K562 (cell line): ENCODE measurements around the gene TXNRD1. TPM values are rescaled to one million over a fixed set of nuclear protein-coding genes. Genes with fewer than 3 reads are reported as not detected.

Source experiments
- ATAC-seq: fragments of 200-7000 bp; cut with Tn5 transposase; 3 replicates; pipeline ENCODE4 v1.9.1; 2020; ENCODE audit warnings: moderate library complexity
- BruUV-seq: library from RNA; stranded (reverse); fragments of 400-500 nt; replicated peaks from 2 replicates; lab custom pipeline; 2021; lab: Mats Ljungman, UMichigan
- CTCF ChIA-PET: fragments of 300-600 bp; formaldehyde crosslinking; extraction: SDS; loops from one replicate; lab custom pipeline; 2021; ENCODE audit warnings: low intra/inter-chr PET ratio; lab: Yijun Ruan, JAX
- POLR2A ChIA-PET: fragments of 300-600, 350-650 bp; sonication (Branson Sonifier 250); formaldehyde crosslinking; extraction: SDS; loops from one replicate; lab custom pipeline; 2021; ENCODE audit warnings: antibody characterized with exemption, inconsistent platforms; lab: Yijun Ruan, JAX
- DNase-seq, 4 experiments: peaks; one replicate each; pipeline versions ENCODE4 v3.0.0 to v3.0.0-alpha.2; 2011 to 2018; ENCODE audit warnings: low spot score in 3 of 4, mixed read lengths in 3 of 4; ENCODE audit errors: extremely low read depth in 1 of 4
- FAIRE-seq: peaks from 2 replicates; lab custom pipeline; 2011; peaks lifted over from hg19 to GRCh38; lab: Jason Lieb, UNC
- H2AFZ ChIP-seq: 2 replicates; pipeline ENCODE4 v1.6.0; 2011; ENCODE audit warnings: low read depth, low read length, control low read depth, inconsistent platforms
- H3K27ac ChIP-seq: fragments of 200-600 bp; 3 replicates; pipeline ENCODE4 v1.8.0; 2011; ENCODE audit warnings: low read depth, mild to moderate bottlenecking, control low read depth, inconsistent platforms, low read length, moderate library complexity, mixed read lengths; ENCODE audit errors: extremely low read depth
- H3K27me3 ChIP-seq, 2 experiments: fragments of 300-600 bp in 1 of 2; 2 replicates in 1 of 2; 3 replicates in 1 of 2; pipeline versions ENCODE4 v1.6.0 to v1.8.0; 2011; ENCODE audit warnings: inconsistent platforms in 2 of 2, low read length in 2 of 2, mild to moderate bottlenecking in 1 of 2, mixed read lengths in 1 of 2, moderate library complexity in 1 of 2; ENCODE audit not compliant: control insufficient read depth in 2 of 2, insufficient read depth in 2 of 2
- H3K36me3 ChIP-seq: fragments of 300-600 bp; 3 replicates; pipeline ENCODE4 v1.8.0; 2011; ENCODE audit warnings: mild to moderate bottlenecking, low read length, inconsistent platforms; ENCODE audit not compliant: control insufficient read depth, insufficient read depth
- H3K4me1 ChIP-seq, 2 experiments: fragments of 200-600 bp in 1 of 2; replicated peaks in 1 of 2; 2 replicates in 1 of 2; 3 replicates in 1 of 2; pipeline versions ENCODE4 v1.5.1 to v1.8.0; 2011; ENCODE audit warnings: inconsistent platforms in 2 of 2, low read length in 2 of 2, mild to moderate bottlenecking in 1 of 2, mixed read lengths in 1 of 2, moderate library complexity in 1 of 2; ENCODE audit not compliant: control insufficient read depth in 2 of 2, insufficient read depth in 2 of 2
- H3K4me2 ChIP-seq: 2 replicates; pipeline ENCODE4 v1.6.1; 2011; ENCODE audit warnings: low read length, control low read depth, inconsistent platforms, mixed read lengths; ENCODE audit not compliant: insufficient read depth
- H3K4me3 ChIP-seq: fragments of 200-600 bp; sonication (generic), shearing (Covaris generic); 2 replicates; pipeline ENCODE4 v1.5.1; 2016; ENCODE audit warnings: control low read depth, inconsistent platforms
- H3K79me2 ChIP-seq: fragments of 200-600 bp; 3 replicates; pipeline ENCODE4 v1.8.0; 2011; ENCODE audit warnings: low read length, inconsistent platforms; ENCODE audit not compliant: control insufficient read depth, insufficient read depth
- H3K9ac ChIP-seq, 2 experiments: 2 replicates each; pipeline versions ENCODE4 v1.6.0 to v1.6.1; 2011; ENCODE audit warnings: low read depth in 2 of 2, low read length in 2 of 2, control low read depth in 1 of 2, inconsistent platforms in 1 of 2, mild to moderate bottlenecking in 1 of 2, mixed read lengths in 1 of 2; ENCODE audit not compliant: insufficient read depth in 1 of 2
- H3K9me1 ChIP-seq: one replicate; pipeline ENCODE4 v1.6.0; 2011; ENCODE audit warnings: inconsistent platforms, mild to moderate bottlenecking, low read length, moderate library complexity; ENCODE audit not compliant: control insufficient read depth, insufficient read depth
- H3K9me3 ChIP-seq: replicated peaks from 2 replicates; pipeline ENCODE4 v1.5.1; 2011; ENCODE audit warnings: low read depth, low read length, inconsistent platforms; ENCODE audit not compliant: control insufficient read depth, insufficient read depth
- H4K20me1 ChIP-seq: replicated peaks from 2 replicates; pipeline ENCODE4 v1.6.1; 2011; ENCODE audit warnings: low read length, inconsistent platforms, mixed read lengths; ENCODE audit not compliant: control insufficient read depth, insufficient read depth
- ILK ChIP-seq: fragments of 450-650 bp; IDR thresholded peaks from 2 replicates; pipeline ENCODE4 v1.6.1; 2016; ENCODE audit warnings: missing genetic modification characterization, low read depth, mild to moderate bottlenecking, missing compliant biosample characterization, moderate library complexity, borderline replicate concordance
- MYNN ChIP-seq, 2 experiments: sonication (generic); formaldehyde crosslinking in 1 of 2; IDR thresholded peaks; 2 replicates each; pipeline versions ENCODE4 v1.5.0 to v1.6.1; 2016 to 2020; ENCODE audit warnings: antibody characterized with exemption in 1 of 2, missing genetic modification reagents in 1 of 2
- PHF8 ChIP-seq: fragments of 200-600 bp; sonication (generic); IDR thresholded peaks from 2 replicates; pipeline ENCODE4 v1.6.1; 2012; ENCODE audit warnings: mixed run types, mild to moderate bottlenecking, inconsistent platforms, low read length, moderate library complexity, borderline replicate concordance
- PML ChIP-seq: IDR thresholded peaks from 2 replicates; pipeline ENCODE4 v1.6.1; 2012; ENCODE audit warnings: low read length, inconsistent platforms
- POLR2A ChIP-seq: fragments of 450-650 bp; conservative IDR thresholded peaks from 2 replicates; pipeline ENCODE4 v1.6.1; 2016
- POLR2AphosphoS2 ChIP-seq: IDR thresholded peaks from 2 replicates; pipeline ENCODE4 v1.6.1; 2012; ENCODE audit warnings: low read length, improper control_type of control experiment
- POLR2B ChIP-seq: fragments of 450-650 bp; IDR thresholded peaks from 2 replicates; pipeline ENCODE4 v1.6.1; 2018; ENCODE audit warnings: low read depth; ENCODE audit not compliant: partially characterized antibody
- STAT5B ChIP-seq: fragments of 250-450 bp; sonication (Bioruptor Pico); IDR thresholded peaks from 2 replicates; pipeline ENCODE4 v1.8.0; 2021; ENCODE audit warnings: mild to moderate bottlenecking, inconsistent platforms
- ZC3H11A ChIP-seq: IDR thresholded peaks from 2 replicates; pipeline ENCODE4 v1.6.1; 2012; ENCODE audit warnings: low read depth, low read length, improper control_type of control experiment
- ZNF124 ChIP-seq: sonication (generic); formaldehyde crosslinking; IDR thresholded peaks from 2 replicates; pipeline ENCODE4 v1.8.1; 2022; ENCODE audit warnings: missing genetic modification reagents
- ZNF140 ChIP-seq: fragments of 250-450 bp; sonication (Bioruptor Pico); IDR thresholded peaks from 2 replicates; pipeline ENCODE4 v1.8.0; 2021; ENCODE audit warnings: moderate library complexity, mild to moderate bottlenecking, inconsistent platforms
- ZNF277 ChIP-seq: fragments of 250-450 bp; sonication (Bioruptor Pico); IDR thresholded peaks from 2 replicates; pipeline ENCODE4 v1.8.0; 2022; ENCODE audit warnings: inconsistent platforms, mild to moderate bottlenecking, moderate library complexity, borderline replicate concordance
- WGBS: fragments of 100-300 bp; shearing (Covaris generic); methylation state at CpG from one replicate; pipeline ENCODE4 v1.1.6; 2016; ENCODE audit warnings: low coverage, mixed read lengths; ENCODE audit not compliant: insufficient coverage; ENCODE audit errors: missing lambda C conversion rate; 5-methylcytosine and 5-hydroxymethylcytosine counted together
- in situ Hi-C: fragments of 300-500 bp; cut with MboI; formaldehyde crosslinking; loops from 4 replicates; pipeline ENCODE4 v1.15.0; 2018; ENCODE audit warnings: inconsistent platforms, mixed read lengths
- intact Hi-C: fragments of 100-400 bp; cut with micrococcal nuclease; formaldehyde crosslinking; loops from 2 replicates; pipeline ENCODE4 v1.14.2; 2022
- polyA plus RNA-seq, 8 experiments: library from polyadenylated mRNA; depleted of rRNA in 4 of 8; stranded (reverse) in 5 of 8; unstranded in 3 of 8; fragments of >200 nt; fragmentation: Nextera tagmentation in 2 of 8; fragmentation: Illumina TruSeq in 1 of 8; extraction: Ambion mirVana in 2 of 8; extraction: Trizol in 1 of 8; gene quantifications; 2 replicates each; pipeline versions ENCODE4 v1.2.1 to v1.2.3, GENCODE V29; 2011 to 2014; ENCODE audit warnings: inconsistent platforms in 1 of 8, missing spikeins in 1 of 8
- total RNA-seq, 7 experiments: library from RNA; depleted of rRNA in 6 of 7; stranded (reverse); fragments of >200 nt in 6 of 7; fragmentation: Illumina TruSeq in 2 of 7; extraction: Trizol in 2 of 7; gene quantifications; 2 replicates each; pipeline versions ENCODE4 v1.2.1 to v1.2.3, GENCODE V29; 2011 to 2021; ENCODE audit warnings: low replicate concordance in 1 of 7

Gene TXNRD1
- total and polyA plus RNA-seq, 9 of the 15 experiments (the other 6 are each of a cell fraction or from before 2014, with no cell fraction given): 107 to 189 (median 146) TPM

- no peak for DNase-seq
- in situ Hi-C loops: loop anchor here (10.0 to 25.0 kb wide), 2 partner anchors 457 to 1036 kb away; no protein-coding TSS in a partner anchor
- TF ChIP-seq ZNF124: no peak
- no peak for TF ChIP-seq ILK (tag)
- 0 out of 2 replicates have a peak, but pooled peaks have one; percentile 23 for TF ChIP-seq MYNN (IDR thresholded peaks at IDR 0.05)
- no peak for TF ChIP-seq MYNN (CRISPR knock-in tag; IDR thresholded peaks at IDR 0.05)
- TF ChIP-seq PHF8: no peak
- TF ChIP-seq POLR2AphosphoS2: peak; percentile 47; the same call in 1 of the 2 replicates
- no peak for TF ChIP-seq ZNF277 (CRISPR knock-in tag)
- no peak for TF ChIP-seq ZC3H11A
- peak; percentile 19; the same call in 1 of the 2 replicates for TF ChIP-seq PML
- TF ChIP-seq STAT5B (CRISPR knock-in tag): no peak
- TF ChIP-seq POLR2A: peak; percentile 51; the same call in 1 of the 2 replicates
- TF ChIP-seq POLR2B: peak; percentile 14
- no peak for TF ChIP-seq ZNF140
- TF ChIP-seq, all 486 proteins: peak for 5
- no peaks in the 10 kb centered on the region; the same call in 1 of the 2 replicates for H4K20me1 ChIP-seq
- no TSS peak for BruUV-seq
- ATAC-seq: no peak; the same call in 2 of the 3 replicates
- ChIA-PET POLR2A (interaction anchor here (0.6 to 2.8 kb wide), 4 partner anchors 9 to 800 kb away, joined by 3 to 8 read pairs (median 3); no protein-coding TSS in a partner anchor), CTCF (no interaction called here)
- H3K36me3 ChIP-seq: peaks cover 69% of the 10 kb centered on the region
- H3K4me2 ChIP-seq: no peak overlapping the region
- no peak overlapping the region for H2AFZ ChIP-seq
- H3K27me3 ChIP-seq: no peaks in the 10 kb centered on the region
- no peak overlapping the region for H3K9ac ChIP-seq
- H3K9me1 ChIP-seq: peaks cover 3% of the 10 kb centered on the region
- H3K79me2 ChIP-seq: no peaks in the 10 kb centered on the region
- no peaks in the 10 kb centered on the region for H3K4me1 ChIP-seq
- 100% methylated on average over 4 of the region's 4 CpGs for WGBS
- no peak overlapping the region for H3K4me3 ChIP-seq
- no peaks in the 10 kb centered on the region for H3K9me3 ChIP-seq
- H3K27ac ChIP-seq: no peak overlapping the region
- intact Hi-C loops: loop anchor here (10.0 kb wide), 1 partner anchor 297 kb away; the partner anchor contains the start of gene GLT8D2
- no peak for FAIRE-seq
Measured at GRCh38 chr12:104351057-104351983, 135.7 kb downstream of the TXNRD1 start.
